Mucosa of descending colon (tissue), 3 donors: ENCODE data around the gene HTT. TPM values are rescaled to one million over a fixed set of nuclear protein-coding genes. Genes with fewer than 3 reads are reported as not detected.
"Not testable (repeated sequence)": the region's sequence is repeated elsewhere in the genome, so short reads cannot be mapped to it uniquely, and the experiment has no call there.

ENCODE experiments used
- ATAC-seq: fragments of 200-7000 bp; cut with Tn5 transposase; one replicate; pipeline ENCODE4 v1.9.1; 2020; ENCODE audit warnings: mild to moderate bottlenecking, moderate library complexity
- DNase-seq, 3 donors: peaks; one replicate each; pipeline ENCODE4 v3.0.0-alpha.2; 2020
- H3K36me3 ChIP-seq: fragments of 200-600 bp; one replicate; pipeline ENCODE4 v1.8.0; 2021; ENCODE audit warnings: low read depth, mild to moderate bottlenecking
- H3K4me1 ChIP-seq: fragments of 200-600 bp; one replicate; pipeline ENCODE4 v1.8.0; 2021; ENCODE audit warnings: low read depth, mild to moderate bottlenecking
- H3K4me3 ChIP-seq: fragments of 200-600 bp; one replicate; pipeline ENCODE4 v1.8.0; 2021; ENCODE audit warnings: mild to moderate bottlenecking
- H3K9me3 ChIP-seq: fragments of 200-600 bp; one replicate; pipeline ENCODE4 v1.8.0; 2021; ENCODE audit warnings: mild to moderate bottlenecking
- intact Hi-C, 2 donors: fragments of 100-400 bp; cut with DNase I in 1 of 2; cut with micrococcal nuclease in 1 of 2; formaldehyde crosslinking; loops; one replicate each; pipeline versions ENCODE4 v1.11.0 to v1.11.1; 2022; cut with DNase I, micrococcal nuclease
- total RNA-seq, 3 donors: library from RNA; stranded (reverse); fragmentation: NEBNext Ultra II Directional in 2 of 3; extraction: Animal tissue kit (Norgen Biotek cat#: 25700) in 2 of 3; gene quantifications; one replicate each; pipeline versions ENCODE4 v1.2.1 to v1.2.4, GENCODE V29; 2021 to 2023
- TF ChIP-seq, protein P1 (sequence below): fragments of 200-600 bp; IDR thresholded peaks from one replicate; pipeline ENCODE4 v1.8.0; 2022; ENCODE audit warnings: antibody characterized with exemption, mild to moderate bottlenecking
- donor health status: DM: no; HTN: no; CAD: no; lungs with moderate emphysema.
- donor health status: DM: no; HTN: no; CAD: no.
- donor health status: DM: no; HTN: yes; CAD: no.

Gene HTT
- total RNA-seq, 3 donors from 2014 or later, result 51.3 to 71.8 (median 67.5) TPM

DNA sequence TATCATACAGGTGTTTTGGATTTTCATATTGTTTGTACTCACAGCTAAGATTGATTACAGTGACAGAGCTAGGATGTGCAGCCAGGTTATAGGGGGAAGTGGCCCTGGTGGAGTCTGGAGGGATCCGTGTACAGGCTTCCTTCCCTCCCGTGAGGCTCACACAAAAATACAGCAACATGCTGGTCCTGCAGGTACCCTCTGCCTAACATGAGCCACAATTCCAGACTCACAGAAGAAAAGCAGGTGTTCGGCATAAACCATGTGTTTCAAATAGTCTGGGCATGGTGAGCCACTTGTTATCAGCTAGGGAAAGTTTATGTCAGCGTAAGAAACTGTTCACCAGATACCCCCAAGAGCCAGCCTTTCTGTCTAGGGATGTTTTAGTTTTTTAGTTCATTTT lies 82.9 kb downstream of the HTT start:
- ATAC-seq, result no peak

GRCh38 chr4:3158841-3159240 lies 84.4 kb downstream of the HTT start:
- H3K36me3 ChIP-seq, result peaks cover 21% of the 10 kb centered on the region
- intact Hi-C loops, result no loop called here
- no peaks in the 10 kb centered on the region for H3K4me1 ChIP-seq
- H3K9me3 ChIP-seq, result peaks cover 8% of the 10 kb centered on the region
- ATAC-seq (no peak), DNase-seq (no peak)
- H3K4me3 ChIP-seq, result no peak overlapping the region
- TF ChIP-seq, protein P1, sequence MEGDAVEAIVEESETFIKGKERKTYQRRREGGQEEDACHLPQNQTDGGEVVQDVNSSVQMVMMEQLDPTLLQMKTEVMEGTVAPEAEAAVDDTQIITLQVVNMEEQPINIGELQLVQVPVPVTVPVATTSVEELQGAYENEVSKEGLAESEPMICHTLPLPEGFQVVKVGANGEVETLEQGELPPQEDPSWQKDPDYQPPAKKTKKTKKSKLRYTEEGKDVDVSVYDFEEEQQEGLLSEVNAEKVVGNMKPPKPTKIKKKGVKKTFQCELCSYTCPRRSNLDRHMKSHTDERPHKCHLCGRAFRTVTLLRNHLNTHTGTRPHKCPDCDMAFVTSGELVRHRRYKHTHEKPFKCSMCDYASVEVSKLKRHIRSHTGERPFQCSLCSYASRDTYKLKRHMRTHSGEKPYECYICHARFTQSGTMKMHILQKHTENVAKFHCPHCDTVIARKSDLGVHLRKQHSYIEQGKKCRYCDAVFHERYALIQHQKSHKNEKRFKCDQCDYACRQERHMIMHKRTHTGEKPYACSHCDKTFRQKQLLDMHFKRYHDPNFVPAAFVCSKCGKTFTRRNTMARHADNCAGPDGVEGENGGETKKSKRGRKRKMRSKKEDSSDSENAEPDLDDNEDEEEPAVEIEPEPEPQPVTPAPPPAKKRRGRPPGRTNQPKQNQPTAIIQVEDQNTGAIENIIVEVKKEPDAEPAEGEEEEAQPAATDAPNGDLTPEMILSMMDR, result no peak

More for the DNA sequence above, 82.9 kb downstream of the HTT start:
- no peak for DNase-seq
- H3K4me3 ChIP-seq, result no peak overlapping the region
- no peaks in the 10 kb centered on the region for H3K4me1 ChIP-seq
- H3K36me3 ChIP-seq, result peaks cover 21% of the 10 kb centered on the region
- TF ChIP-seq, protein P1, result no peak
- intact Hi-C loops, result no loop called here
- peaks cover 2% of the 10 kb centered on the region for H3K9me3 ChIP-seq

GRCh38 chr4:3160438-3160837 lies 86.0 kb downstream of the HTT start:
- Histone ChIP-seq H3K9me3 (peaks cover 8% of the 10 kb centered on the region), H3K4me3 (no peak overlapping the region), H3K4me1 (no peaks in the 10 kb centered on the region), H3K36me3 (peaks cover 21% of the 10 kb centered on the region)
- TF ChIP-seq, protein P1, result no peak
- DNase-seq, result no peak
- intact Hi-C loops, result no loop called here
- ATAC-seq, result no peak

- H3K9me3 ChIP-seq, H3K4me1 ChIP-seq, ATAC-seq, H3K4me3 ChIP-seq, intact Hi-C loops, DNase-seq: not testable (repeated sequence)
- H3K36me3 ChIP-seq, result peaks cover 22% of the 10 kb centered on the region
Measured at GRCh38 chr4:3161044-3161443, 86.6 kb downstream of the HTT start.

- H3K4me3 ChIP-seq, H3K9me3 ChIP-seq, H3K4me1 ChIP-seq, ATAC-seq, H3K36me3 ChIP-seq, intact Hi-C loops, DNase-seq: not testable (repeated sequence)
Measured at GRCh38 chr4:3166434-3166833, 92.0 kb downstream of the HTT start.

- peaks cover 13% of the 10 kb centered on the region for H3K36me3 ChIP-seq
- DNase-seq, result no peak
- no peaks in the 10 kb centered on the region for H3K4me1 ChIP-seq
- no peak for ATAC-seq
- peaks cover under 1% of the 10 kb centered on the region for H3K9me3 ChIP-seq
- intact Hi-C loops, result no loop called here
- TF ChIP-seq, protein P1, result no peak
- no peak overlapping the region for H3K4me3 ChIP-seq
Measured at GRCh38 chr4:3168029-3168428, 93.5 kb downstream of the HTT start.
